OCI-LY1 (cell line): ENCODE results near the gene UROC1.

Experiments
- EZH2 ChIP-seq: fragments of 200-600 bp; sonication (generic), shearing (Covaris generic); IDR thresholded peaks from 2 replicates; pipeline ENCODE4 v1.8.0; 2017; ENCODE audit warnings: borderline replicate concordance, mixed run types, mild to moderate bottlenecking, antibody characterized with exemption, low read length, moderate library complexity, mixed read lengths
- TF ChIP-seq, protein P1 (sequence below): fragments of 200-600 bp; sonication (generic), shearing (Covaris generic); IDR thresholded peaks from 2 replicates; pipeline ENCODE4 v1.5.1; 2017; ENCODE audit warnings: mild to moderate bottlenecking, antibody characterized with exemption, low read length, moderate library complexity, mixed read lengths

DNA sequence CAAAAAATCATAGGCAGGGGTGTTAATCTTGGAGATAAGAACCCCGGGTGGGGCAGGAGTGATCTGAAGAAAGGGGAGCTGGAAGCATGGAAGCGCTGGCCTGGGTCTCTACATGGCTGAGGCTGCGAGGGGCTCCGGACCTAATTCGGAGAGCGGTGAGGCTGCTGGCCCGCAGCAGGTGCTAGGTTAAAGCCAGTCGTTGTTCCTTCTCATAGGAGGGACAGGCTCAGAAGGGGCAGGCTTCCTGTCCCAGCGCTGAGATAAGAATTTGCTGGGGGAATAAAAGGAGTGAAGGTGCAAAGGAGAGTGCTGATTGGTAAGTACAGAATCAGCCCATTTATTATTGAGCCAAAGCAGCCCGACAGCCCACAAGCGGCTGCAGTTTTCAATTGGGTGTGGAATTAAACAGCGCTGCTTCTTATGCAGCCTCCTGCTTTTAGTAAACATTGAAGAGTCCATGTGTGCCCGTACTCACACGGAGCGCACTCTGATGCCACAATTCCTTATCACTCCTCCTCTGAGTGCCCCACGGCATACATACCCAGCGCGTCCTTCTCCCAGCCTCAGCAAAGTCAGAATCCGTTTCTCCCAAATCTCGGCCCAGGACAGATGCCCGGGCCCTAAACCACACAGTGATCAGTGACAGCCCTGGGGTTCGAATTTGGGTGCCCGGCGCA lies 23.5 kb upstream of the UROC1 start:
- TF ChIP-seq, protein P1, sequence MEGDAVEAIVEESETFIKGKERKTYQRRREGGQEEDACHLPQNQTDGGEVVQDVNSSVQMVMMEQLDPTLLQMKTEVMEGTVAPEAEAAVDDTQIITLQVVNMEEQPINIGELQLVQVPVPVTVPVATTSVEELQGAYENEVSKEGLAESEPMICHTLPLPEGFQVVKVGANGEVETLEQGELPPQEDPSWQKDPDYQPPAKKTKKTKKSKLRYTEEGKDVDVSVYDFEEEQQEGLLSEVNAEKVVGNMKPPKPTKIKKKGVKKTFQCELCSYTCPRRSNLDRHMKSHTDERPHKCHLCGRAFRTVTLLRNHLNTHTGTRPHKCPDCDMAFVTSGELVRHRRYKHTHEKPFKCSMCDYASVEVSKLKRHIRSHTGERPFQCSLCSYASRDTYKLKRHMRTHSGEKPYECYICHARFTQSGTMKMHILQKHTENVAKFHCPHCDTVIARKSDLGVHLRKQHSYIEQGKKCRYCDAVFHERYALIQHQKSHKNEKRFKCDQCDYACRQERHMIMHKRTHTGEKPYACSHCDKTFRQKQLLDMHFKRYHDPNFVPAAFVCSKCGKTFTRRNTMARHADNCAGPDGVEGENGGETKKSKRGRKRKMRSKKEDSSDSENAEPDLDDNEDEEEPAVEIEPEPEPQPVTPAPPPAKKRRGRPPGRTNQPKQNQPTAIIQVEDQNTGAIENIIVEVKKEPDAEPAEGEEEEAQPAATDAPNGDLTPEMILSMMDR, result no peak
- no peak for TF ChIP-seq EZH2
